GM18505 (cell line): ENCODE measurements around the gene MARK2.

Experiments used
- ATAC-seq: cut with Tn5 transposase; IDR thresholded peaks from one replicate; pipeline ENCODE4 v1.9.1; 2021; ENCODE audit not compliant: unreplicated experiment
- POLR2A ChIP-seq: IDR thresholded peaks from 4 replicates; pipeline ENCODE4 v1.6.1; 2011; ENCODE audit warnings: borderline replicate concordance; ENCODE audit not compliant: insufficient read depth, insufficient read length; ENCODE audit errors: extremely low read depth

Gene MARK2

GRCh38 chr11:63873311-63873710 is 34.4 kb downstream of the MARK2 start:
- no peak for TF ChIP-seq POLR2A
- ATAC-seq: no peak

- no peak for TF ChIP-seq POLR2A
- no peak for ATAC-seq
Observed at GRCh38 chr11:63874511-63874910, 35.6 kb downstream of the MARK2 start.

GRCh38 chr11:63875506-63876065 is 36.7 kb downstream of the MARK2 start:
- TF ChIP-seq POLR2A: no peak
- no peak for ATAC-seq

- no peak for ATAC-seq
- TF ChIP-seq POLR2A: no peak
Observed at GRCh38 chr11:63876616-63877015, 37.7 kb downstream of the MARK2 start.

- ATAC-seq: no peak
- no peak for TF ChIP-seq POLR2A
Observed at GRCh38 chr11:63877658-63878241, 38.8 kb downstream of the MARK2 start.

- no peak for ATAC-seq
- TF ChIP-seq POLR2A: no peak
Observed at GRCh38 chr11:63879598-63880402, 40.9 kb downstream of the MARK2 start.

GRCh38 chr11:63880403-63880790 is 41.5 kb downstream of the MARK2 start:
- no peak for TF ChIP-seq POLR2A
- ATAC-seq: no peak

- no peak for TF ChIP-seq POLR2A
- ATAC-seq: no peak
Observed at GRCh38 chr11:63882555-63883242, 43.8 kb downstream of the MARK2 start.

GRCh38 chr11:63883791-63884190 is 44.9 kb downstream of the MARK2 start:
- no peak for TF ChIP-seq POLR2A
- ATAC-seq: no peak

- no peak for ATAC-seq
- no peak for TF ChIP-seq POLR2A
Observed at GRCh38 chr11:63884196-63884932, 45.5 kb downstream of the MARK2 start.

GRCh38 chr11:63887386-63887999 is 48.6 kb downstream of the MARK2 start:
- no peak for TF ChIP-seq POLR2A

GRCh38 chr11:63888170-63889086 is 49.5 kb downstream of the MARK2 start:
- ATAC-seq: peak; percentile 45
- peak; percentile 44 for TF ChIP-seq POLR2A

More at GRCh38 chr11:63887386-63887999, 48.6 kb downstream of the MARK2 start:
- no peak for ATAC-seq
